PC-3 (cell line): Measurements from ENCODE around the gene ZMYM4.

Source experiments
- EZH2 ChIP-seq: fragments of 300-600 bp; sonication (generic); IDR thresholded peaks from one replicate; pipeline ENCODE4 v1.6.1; 2017; ENCODE audit warnings: antibody characterized with exemption, mild to moderate bottlenecking, low read length; ENCODE audit not compliant: unreplicated experiment
- TF ChIP-seq, protein P1 (sequence below): fragments of 300-600 bp; sonication (generic); conservative IDR thresholded peaks from 2 replicates; pipeline ENCODE4 v1.5.1; 2017; ENCODE audit warnings: antibody characterized with exemption, low read depth, mild to moderate bottlenecking, low read length

DNA sequence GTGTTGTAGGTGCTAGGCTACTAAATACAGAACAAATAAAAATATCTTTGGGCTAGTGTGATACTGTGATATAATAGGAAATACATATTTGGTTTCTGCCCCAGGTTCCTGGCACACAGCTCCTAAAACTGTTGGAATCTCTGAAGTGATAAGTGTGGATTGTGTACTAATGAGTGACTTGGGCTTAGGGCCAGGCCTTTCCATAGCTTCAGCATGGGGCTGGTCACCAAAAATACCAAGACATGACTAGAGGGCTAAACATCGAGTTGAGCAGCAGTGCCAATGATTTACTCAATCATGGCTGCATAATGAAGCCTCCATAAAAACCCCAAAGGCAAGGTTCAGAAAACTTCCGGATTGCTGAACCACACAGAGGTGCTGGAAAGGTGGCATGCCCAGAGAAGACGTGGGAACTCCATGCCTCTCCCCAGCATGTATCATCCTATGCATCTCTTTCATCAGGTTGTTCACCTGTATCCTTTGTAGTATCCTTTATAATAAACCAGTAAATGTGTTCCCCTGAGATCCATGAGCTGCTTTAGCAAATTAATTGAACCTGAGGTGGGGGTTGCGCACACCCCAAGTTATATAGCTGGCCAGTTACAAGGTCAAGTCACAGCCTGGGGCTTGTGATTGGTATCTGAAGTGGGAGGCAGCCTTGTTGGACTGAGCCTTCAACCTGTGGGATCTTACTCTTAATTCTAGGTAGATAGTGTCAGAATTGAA, 51.6 kb downstream of the ZMYM4 start:
- TF ChIP-seq, protein P1, sequence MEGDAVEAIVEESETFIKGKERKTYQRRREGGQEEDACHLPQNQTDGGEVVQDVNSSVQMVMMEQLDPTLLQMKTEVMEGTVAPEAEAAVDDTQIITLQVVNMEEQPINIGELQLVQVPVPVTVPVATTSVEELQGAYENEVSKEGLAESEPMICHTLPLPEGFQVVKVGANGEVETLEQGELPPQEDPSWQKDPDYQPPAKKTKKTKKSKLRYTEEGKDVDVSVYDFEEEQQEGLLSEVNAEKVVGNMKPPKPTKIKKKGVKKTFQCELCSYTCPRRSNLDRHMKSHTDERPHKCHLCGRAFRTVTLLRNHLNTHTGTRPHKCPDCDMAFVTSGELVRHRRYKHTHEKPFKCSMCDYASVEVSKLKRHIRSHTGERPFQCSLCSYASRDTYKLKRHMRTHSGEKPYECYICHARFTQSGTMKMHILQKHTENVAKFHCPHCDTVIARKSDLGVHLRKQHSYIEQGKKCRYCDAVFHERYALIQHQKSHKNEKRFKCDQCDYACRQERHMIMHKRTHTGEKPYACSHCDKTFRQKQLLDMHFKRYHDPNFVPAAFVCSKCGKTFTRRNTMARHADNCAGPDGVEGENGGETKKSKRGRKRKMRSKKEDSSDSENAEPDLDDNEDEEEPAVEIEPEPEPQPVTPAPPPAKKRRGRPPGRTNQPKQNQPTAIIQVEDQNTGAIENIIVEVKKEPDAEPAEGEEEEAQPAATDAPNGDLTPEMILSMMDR, result no peak
- TF ChIP-seq EZH2, result no peak
